OCI-M2 (cell line): ENCODE measurements around the gene SPOPL.
"Not testable (repeated sequence)": the region's sequence is repeated elsewhere in the genome, so short reads cannot be mapped to it uniquely, and the experiment has no call there.

Experiments
- DNase-seq: peaks from one replicate; lab custom pipeline; 2025; ENCODE audit not compliant: unreplicated experiment; lab: John Stamatoyannopoulos, UW

Gene SPOPL

GRCh38 chr2:138501425-138502254, at the start of gene SPOPL:
SPOPL (plus strand) TSS chr2:138501770; CDS start chr2:138550217, 48,447 bp downstream.
- DNase-seq = peak; percentile 13

DNA sequence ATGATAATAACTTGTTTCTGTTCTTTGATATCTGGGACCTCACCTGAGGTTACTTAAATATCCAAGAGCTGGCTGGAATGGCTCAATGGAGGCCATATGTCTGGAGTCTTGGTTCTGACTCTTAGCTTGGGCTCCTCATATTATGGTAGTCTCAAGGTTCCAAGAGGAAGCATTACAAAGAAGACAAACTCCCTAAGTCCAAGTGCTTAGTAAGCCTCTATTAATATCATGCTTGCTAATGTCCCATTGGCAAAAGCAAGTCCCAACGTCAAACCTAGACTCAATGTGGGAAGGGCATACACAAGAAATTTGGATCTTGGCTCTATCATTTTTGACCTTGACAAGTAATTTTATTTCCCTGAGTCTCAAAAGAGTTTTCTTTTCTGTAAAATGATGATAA, 49.2 kb upstream of the SPOPL start:
- no peak for DNase-seq

- no peak for DNase-seq
Measured at GRCh38 chr2:138453815-138454214, 47.8 kb upstream of the SPOPL start.

- DNase-seq = no peak
Measured at GRCh38 chr2:138454761-138455160, 46.8 kb upstream of the SPOPL start.

- DNase-seq = no peak
Measured at GRCh38 chr2:138455275-138455674, 46.3 kb upstream of the SPOPL start.

DNA sequence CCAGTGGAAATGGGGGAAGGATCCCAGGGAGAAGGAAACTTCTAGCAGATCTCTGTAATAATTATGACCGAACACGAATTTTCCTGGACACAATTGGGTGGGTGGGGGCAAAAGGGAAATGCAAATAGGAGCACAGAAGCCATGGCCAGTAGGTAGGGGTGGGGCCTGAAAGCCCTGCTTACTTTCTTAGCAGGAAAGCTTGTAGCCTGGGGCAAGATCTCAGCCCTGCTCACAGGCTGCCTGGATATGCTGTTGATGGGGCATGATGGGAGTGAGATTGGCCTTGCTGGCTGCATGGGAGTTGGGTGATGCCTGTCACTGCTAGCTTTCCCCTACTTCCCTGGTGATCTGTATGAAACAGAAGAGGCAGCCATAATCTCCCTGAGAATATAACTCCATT, 45.9 kb upstream of the SPOPL start:
- DNase-seq = no peak

- DNase-seq = not testable (repeated sequence)
Measured at GRCh38 chr2:138462689-138463088, 38.9 kb upstream of the SPOPL start.

DNA sequence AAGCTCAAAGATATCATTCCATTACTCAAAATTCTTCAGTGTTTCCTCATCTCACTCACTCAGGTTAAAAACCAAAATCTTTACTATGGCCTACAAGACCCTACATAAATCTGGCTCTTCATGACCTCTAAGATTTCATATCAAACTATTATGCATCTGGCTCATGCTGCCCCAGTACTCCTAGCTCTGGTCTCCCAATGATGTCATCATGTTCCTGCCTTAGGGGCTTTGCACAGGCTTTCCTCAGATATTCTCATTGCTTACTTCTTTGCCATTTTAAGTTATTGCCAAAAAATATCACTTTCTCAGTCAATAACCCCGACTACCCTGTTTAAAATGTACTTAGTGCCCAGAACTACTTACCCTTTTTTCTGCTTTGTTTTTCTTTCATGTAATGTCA, 33.0 kb upstream of the SPOPL start:
- DNase-seq = no peak

GRCh38 chr2:138469411-138469810, 32.2 kb upstream of the SPOPL start:
- DNase-seq = no peak

GRCh38 chr2:138470941-138471340, 30.6 kb upstream of the SPOPL start:
- DNase-seq = no peak

DNA sequence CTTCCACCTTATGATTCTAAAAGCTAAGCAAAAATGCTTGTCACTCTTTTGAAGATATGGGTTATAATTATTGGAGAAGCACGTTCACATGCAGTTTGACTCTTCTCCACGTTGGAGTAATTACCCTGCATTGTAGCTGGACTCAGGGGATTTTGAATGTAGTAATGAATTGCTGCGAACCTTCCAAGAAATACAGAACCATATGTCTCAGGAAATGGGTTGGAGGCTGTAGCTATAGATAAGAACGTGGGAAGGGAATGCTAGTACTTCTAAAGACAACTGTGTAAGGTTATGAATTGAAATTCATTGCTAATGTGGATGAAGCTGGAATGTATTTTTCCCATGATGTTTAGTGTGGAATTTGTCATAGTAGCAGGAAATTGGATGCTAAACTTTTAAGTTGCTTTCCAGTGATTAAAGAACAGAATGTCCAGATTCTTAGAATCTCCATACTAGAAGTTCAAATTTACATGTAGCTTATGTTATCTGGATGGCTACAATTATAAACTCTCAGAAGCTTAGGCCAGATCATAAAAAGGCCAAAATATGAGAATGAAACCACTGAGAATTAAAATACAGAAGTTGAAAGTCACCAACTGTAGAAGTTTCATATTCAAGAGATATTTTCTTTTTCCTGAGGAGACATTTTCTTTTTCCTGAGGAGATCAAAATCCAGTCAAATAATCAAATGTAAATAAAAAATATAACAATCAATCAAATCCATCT, 27.3 kb upstream of the SPOPL start:
- DNase-seq = no peak

DNA sequence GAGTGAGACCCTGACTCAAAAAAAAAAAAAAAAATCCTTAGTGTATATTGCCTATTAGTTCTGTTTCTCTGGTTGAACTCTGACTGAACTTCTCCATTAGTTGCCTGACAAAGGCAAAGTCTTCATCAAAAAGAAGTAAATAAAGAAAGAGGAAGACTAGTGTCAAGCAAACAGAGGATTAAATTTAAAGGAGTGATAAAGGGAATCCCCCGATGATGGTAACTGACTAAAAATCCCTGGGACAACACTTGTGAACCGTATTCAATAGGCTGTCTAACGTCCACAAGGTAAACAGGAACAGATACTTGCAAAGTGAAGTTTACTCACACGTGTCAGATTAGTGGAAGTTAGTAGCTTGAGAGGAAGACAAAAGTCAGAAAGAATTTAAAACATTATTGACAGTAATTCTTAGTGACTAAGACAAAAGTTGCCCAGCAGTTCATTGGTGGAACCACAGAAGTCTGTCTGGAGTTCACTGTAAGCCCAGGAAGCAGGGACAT, 26.2 kb upstream of the SPOPL start:
- no peak for DNase-seq

- DNase-seq = no peak
Measured at GRCh38 chr2:138476186-138476585, 25.4 kb upstream of the SPOPL start.

- no peak for DNase-seq
Measured at GRCh38 chr2:138476940-138477339, 24.6 kb upstream of the SPOPL start.

DNA sequence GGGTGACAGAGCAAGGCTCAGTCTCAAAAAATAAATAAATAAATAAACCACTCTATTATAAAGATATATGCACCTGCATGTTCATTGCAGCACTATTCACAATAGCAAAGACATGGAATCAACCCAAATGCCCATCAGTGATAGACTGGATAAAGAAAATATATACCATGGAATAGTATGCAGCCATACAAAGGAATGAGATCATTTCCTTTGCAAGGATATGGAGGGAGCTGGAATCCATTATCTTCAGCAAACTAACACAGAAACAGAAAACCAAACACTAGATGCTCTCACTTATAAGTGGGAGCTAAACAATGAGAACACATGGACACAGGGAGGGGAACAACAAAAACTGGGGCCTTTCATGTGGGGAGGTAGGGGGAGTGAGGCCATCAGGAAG, 18.8 kb upstream of the SPOPL start:
- not testable (repeated sequence) for DNase-seq

GRCh38 chr2:138485019-138485418, 16.6 kb upstream of the SPOPL start:
- no peak for DNase-seq

- DNase-seq = no peak
Measured at GRCh38 chr2:138486363-138487198, 15.0 kb upstream of the SPOPL start.

DNA sequence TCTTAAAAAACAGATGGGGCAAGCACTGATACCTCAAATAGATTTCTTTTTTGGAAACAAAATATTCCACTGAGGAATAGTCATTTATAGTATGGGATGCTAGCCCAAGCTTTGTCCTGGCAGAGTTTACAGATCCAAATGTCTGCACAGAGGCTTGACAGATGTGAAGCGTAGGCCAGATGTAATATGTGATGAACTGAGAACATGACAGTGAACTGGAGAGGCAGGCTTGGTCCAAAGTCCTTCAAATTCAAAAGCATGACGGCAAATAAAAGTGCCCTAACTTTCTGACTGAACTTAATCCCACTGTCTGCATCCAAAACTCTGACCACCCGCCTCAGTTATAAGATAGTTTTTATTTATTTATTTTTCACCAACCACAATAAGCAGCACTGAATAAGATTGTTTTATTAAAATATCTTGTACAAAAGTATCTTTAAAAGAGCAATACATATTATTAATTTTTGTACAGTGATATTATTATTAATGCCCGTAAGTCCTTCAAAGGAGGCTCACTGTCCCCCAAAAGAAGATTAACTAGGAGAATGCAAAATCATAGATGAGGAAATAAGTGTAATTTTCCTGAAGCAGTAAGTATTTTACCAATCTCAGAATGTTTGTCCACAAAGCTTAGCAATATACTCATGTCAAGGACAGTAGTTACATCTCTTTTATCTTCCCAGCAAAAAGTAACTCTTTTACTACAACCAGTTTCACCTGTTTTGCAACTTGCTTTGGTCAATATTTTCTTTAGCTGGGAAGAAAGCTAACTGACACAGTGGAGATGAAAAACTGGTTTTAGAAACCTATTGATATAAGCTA, 10.7 kb upstream of the SPOPL start:
- no peak for DNase-seq

GRCh38 chr2:138491495-138491862, 10.1 kb upstream of the SPOPL start:
- DNase-seq = no peak

GRCh38 chr2:138492160-138492559, 9.4 kb upstream of the SPOPL start:
- DNase-seq = no peak
